MM.1S (cell line): Measurements from ENCODE around the gene DIS3L2.

Source experiments
- CTCF ChIP-seq: fragments of 300-600 bp; sonication (generic); IDR thresholded peaks from 2 replicates; pipeline ENCODE4 v1.5.1; 2016; ENCODE audit warnings: antibody characterized with exemption, low read length, mixed read lengths
- EZH2 ChIP-seq: fragments of 300-600 bp; sonication (generic); optimal IDR thresholded peaks from 2 replicates; pipeline ENCODE3; 2017; ENCODE audit warnings: low read depth, mild to moderate bottlenecking, antibody characterized with exemption, low read length, mixed read lengths
- EZH2phosphoT487 ChIP-seq: fragments of 300-600 bp; sonication (generic); IDR thresholded peaks from 2 replicates; pipeline ENCODE4 v1.6.1; 2018; ENCODE audit warnings: antibody characterized with exemption, low read length

DNA sequence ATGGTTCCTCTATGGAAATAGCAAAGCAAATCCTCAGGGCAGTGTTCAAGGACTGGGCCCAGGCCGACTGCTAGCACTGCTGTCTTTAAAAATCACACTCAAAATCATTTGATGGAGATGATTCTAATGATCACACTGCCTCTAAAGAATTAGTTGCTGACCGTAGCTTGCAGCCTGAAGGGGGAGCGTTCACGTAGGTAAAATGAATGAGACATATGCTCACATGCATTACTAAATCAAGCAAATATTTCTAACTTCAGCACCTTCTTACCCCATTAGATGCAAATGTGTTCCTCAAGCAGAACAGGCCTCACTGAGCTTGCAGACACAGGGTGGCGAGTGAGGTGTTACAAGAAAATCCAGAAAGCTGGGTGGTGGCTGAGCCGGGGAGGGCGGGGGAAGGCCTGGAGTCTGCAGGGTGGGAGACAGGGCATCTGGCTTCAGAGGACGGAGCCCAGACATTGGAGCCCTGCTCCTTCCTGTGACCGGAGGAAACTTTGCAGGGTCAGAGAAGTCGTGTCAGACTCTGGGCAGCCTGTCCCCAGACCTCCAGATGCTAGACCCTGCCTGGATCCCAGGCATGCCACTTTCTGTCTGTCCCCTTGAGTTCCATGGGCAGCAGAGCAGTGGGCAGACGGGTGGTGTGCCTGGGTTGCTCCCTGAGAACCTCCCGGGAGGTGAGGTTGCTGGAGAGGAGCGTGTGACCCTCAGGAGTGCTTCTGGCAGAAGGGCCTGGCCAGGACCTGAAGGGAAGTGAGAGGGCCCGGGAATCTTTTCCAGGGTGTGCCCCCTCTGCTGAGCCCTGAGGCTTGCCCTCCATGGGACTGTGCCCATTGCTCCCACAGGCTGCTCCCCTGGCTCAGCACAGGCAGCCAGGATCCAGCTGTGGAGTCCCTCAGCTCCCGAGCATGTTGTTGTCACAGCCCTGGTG, 28.3 kb upstream of the DIS3L2 start:
- TF ChIP-seq CTCF (no peak), EZH2 (no peak), EZH2phosphoT487 (no peak)
